ENCODE data around the gene SEC23IP. TPM values are rescaled to one million over a fixed set of nuclear protein-coding genes. Genes with fewer than 3 reads are reported as not detected.
"Not testable (repeated sequence)": the region's sequence is repeated elsewhere in the genome, so short reads cannot be mapped to it uniquely, and the experiment has no call there.

Gene SEC23IP
- total RNA-seq, 4 donors from 2014 or later: 19.7 to 41.1 (median 22.9) TPM

DNA sequence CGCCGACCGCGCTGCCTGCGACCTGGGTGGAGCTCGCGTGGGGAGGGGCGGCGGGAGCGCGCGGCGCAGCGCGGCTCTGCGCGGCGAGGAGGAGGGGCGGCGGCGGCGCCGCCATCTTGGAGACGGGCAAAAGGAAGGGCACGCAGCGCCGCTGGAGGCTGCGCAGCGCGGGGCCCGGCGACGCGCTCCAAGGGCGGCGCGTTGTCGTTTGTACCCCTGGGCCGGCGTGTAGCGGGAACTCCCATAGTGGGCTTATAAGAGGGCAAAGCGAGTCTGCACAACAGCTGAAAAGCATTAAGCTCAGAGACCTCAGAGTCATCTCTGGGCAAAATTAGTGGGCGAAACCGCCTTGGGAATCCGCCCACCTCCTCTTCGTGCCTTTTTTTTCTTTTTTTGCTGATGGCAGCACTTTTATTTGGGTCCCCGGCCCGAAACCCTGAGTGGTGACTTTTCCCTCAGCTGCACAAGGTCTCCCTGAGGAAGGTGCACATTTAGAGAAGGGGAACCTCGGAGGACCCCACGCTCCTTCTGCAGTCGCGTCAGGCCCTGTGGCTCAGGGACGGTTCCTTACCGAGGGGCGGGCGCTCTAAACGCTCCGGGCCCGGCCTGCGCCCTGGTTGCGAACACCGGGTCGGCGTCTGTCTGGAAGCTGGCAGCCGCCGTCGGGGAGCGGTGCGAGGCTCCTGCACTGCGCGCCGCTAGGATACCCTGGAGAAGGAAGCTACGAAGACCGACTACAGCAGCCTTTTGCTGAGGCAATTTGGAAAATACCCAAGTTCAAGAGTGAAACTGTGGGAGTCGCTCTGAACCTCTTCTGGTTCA, 19.5 kb upstream of the SEC23IP start:
- peak overlapping the region; percentile 77 for H3K4me3 ChIP-seq (ENCODE audit: low read depth, poor library complexity, severe bottlenecking)
- no peak for TF ChIP-seq POLR2A (IDR thresholded peaks at IDR 0.05)
- TF ChIP-seq, protein P1, sequence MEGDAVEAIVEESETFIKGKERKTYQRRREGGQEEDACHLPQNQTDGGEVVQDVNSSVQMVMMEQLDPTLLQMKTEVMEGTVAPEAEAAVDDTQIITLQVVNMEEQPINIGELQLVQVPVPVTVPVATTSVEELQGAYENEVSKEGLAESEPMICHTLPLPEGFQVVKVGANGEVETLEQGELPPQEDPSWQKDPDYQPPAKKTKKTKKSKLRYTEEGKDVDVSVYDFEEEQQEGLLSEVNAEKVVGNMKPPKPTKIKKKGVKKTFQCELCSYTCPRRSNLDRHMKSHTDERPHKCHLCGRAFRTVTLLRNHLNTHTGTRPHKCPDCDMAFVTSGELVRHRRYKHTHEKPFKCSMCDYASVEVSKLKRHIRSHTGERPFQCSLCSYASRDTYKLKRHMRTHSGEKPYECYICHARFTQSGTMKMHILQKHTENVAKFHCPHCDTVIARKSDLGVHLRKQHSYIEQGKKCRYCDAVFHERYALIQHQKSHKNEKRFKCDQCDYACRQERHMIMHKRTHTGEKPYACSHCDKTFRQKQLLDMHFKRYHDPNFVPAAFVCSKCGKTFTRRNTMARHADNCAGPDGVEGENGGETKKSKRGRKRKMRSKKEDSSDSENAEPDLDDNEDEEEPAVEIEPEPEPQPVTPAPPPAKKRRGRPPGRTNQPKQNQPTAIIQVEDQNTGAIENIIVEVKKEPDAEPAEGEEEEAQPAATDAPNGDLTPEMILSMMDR (IDR thresholded peaks at IDR 0.05): no peak
- WGBS, 2 donors: 0% methylated on average over 46 to 48 of the region's 75 CpGs
- peak; percentile 80 to 96 for DNase-seq (ENCODE audit: low spot score in 2 of 2)
- intact Hi-C loops (cut with DNase I; ENCODE audit: low total_unique reads): no loop called here

DNA sequence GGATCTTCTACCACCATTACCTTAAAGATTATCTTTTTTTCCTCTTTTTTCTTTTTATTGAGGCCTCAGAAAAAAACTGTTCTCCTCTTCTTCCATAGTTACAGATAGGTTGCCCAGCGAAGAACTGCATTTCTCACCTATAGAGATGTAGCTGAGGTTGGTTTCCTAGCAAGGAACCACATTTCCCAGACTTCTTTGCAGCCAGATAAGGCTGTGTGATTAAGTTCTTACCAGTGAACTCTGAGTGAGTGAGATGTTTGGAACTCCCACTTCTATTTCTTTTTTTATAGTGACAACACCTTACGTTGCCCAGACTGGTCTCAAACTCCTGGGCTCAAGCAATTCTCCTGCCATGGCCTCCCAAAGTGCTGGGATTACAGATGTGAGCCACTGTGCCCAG, 14.0 kb upstream of the SEC23IP start:
- H3K4me3 ChIP-seq (ENCODE audit: low read depth, poor library complexity, severe bottlenecking): no peak overlapping the region
- intact Hi-C loops (cut with DNase I; ENCODE audit: low total_unique reads): no loop called here
- TF ChIP-seq, protein P1 (IDR thresholded peaks at IDR 0.05): no peak
- no peak for TF ChIP-seq POLR2A (IDR thresholded peaks at IDR 0.05)
- 68 to 75% methylated on average over 2 of the region's 2 CpGs for WGBS, 2 donors
- no peak for DNase-seq (ENCODE audit: low spot score in 2 of 2)

DNA sequence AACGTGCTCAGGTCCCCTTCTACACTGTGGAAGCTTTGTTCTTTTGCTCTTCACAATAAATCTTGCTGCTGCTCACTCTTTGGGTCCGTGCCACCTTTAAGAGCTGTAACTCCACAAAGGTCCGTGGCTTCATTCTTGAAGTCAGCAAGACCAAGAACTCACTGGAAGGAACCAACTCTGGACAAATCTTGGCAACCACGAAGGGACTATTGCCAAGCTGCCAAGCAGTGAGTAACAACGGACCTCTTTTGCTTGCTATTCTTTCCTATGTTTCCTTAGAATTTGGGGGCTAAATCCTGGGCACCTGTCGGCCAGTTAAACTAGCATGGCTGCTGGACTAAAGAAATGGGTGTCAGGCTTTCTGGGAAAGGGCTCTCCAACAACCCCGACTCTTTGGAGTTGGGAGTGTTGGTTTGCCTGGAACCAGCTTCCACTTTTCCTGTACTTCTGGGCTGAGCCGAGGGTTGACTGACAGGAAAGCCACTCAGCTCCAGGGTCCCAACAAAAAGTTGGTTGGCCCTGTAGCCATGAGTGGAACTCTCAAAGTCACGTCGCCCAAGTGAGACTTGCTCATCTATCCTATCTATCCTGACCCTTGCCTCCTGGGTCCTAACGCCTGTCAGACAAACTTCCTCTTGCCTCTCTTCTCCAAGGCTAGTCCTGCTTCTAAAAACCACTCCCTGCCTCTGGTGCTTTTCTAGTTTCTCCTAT, 8.5 kb upstream of the SEC23IP start:
- WGBS, 2 donors: 68 to 76% methylated on average over 11 of the region's 11 CpGs
- intact Hi-C loops (cut with DNase I; ENCODE audit: low total_unique reads); H3K4me3 ChIP-seq (ENCODE audit: low read depth, poor library complexity, severe bottlenecking); DNase-seq (ENCODE audit: low spot score in 2 of 2): not testable (repeated sequence)

DNA sequence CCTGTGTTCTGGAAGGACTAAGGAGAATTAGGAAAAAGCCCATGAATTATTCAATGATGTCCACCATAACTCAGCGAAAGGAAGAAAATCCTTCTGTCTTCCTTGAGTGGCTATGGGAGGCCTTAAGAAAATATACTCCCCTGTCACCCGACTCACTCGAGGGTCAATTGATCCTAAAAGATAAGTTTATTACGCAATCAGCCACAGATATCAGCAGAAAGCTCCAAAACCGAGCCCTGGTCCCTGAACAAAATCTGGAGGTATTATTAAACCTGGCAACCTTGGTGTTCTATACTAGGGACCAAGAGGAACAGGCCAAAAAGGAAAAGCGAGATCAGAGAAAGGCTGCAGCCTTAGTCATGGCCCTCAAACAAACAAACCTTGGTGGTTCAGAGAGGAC, 6.5 kb upstream of the SEC23IP start:
- intact Hi-C loops (cut with DNase I; ENCODE audit: low total_unique reads); DNase-seq (ENCODE audit: low spot score in 2 of 2): not testable (repeated sequence)
- WGBS, 2 donors: 86 to 92% methylated on average over 6 of the region's 6 CpGs

DNA sequence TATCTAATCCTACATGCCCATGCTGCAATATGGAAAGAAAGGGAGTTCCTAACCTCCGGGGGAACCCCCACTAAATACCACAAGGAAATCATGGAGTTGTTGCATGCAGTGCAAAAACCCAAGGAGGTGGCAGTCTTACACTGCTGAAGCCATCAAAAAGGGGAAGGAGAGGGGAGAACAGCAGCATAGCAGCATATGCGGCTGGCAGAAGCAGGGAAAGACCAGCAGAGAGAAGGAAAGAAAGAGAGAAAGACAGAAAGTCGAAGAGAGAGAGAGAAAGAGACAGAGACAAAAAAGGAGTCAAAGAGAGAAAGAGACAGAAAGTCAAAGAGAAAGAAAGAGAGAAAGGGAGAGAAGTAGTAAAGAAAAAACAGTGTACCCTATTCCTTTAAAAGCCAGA, 3.8 kb upstream of the SEC23IP start:
- WGBS, 2 donors: 83 to 86% methylated on average over 3 of the region's 3 CpGs
- DNase-seq (ENCODE audit: low spot score in 2 of 2); intact Hi-C loops (cut with DNase I; ENCODE audit: low total_unique reads); H3K4me3 ChIP-seq (ENCODE audit: low read depth, poor library complexity, severe bottlenecking): not testable (repeated sequence)

More for the DNA sequence above, 6.5 kb upstream of the SEC23IP start:
- H3K4me3 ChIP-seq (ENCODE audit: low read depth, poor library complexity, severe bottlenecking): not testable (repeated sequence)

DNA sequence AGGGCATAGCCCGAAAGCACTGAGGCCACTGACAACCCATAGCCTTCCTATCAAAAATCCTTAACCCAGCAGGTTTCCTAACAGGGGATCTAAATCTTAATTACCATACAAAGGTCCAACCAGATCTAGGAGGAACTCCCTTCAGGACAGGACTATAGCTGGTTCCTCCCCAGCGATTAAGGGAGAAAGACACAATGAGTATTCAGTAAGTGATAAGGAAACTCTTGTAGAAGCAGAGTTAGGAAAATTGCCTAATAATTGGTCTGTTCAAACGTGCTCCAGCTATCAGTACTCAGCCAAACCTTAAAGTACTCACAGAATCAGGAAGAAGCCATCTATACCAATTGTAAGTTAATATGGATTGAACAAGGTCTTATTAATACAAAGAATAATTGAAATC, 3.3 kb upstream of the SEC23IP start:
- H3K4me3 ChIP-seq (ENCODE audit: low read depth, poor library complexity, severe bottlenecking); intact Hi-C loops (cut with DNase I; ENCODE audit: low total_unique reads); DNase-seq (ENCODE audit: low spot score in 2 of 2): not testable (repeated sequence)
- WGBS, 2 donors: 59 to 61% methylated on average over 3 of the region's 3 CpGs

DNA sequence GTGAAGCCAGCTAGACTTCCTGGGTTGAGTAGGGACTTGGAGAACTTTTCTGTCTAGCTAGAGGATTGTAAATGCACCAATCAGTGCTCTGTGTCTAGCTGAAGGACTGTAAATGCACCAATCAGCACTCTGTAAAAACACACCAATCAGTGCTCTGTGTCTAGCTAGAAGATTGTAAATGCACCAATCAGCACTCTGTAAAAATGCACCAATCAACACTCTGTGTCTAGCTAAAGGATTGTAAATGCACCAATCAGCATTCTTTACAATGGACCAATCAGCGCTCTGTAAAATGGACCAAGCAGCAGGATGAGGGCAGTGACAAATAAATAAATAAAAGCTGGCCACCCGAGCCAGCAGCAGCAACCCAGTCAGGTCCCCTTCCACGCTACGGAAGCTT, 2.2 kb upstream of the SEC23IP start:
- H3K4me3 ChIP-seq (ENCODE audit: low read depth, poor library complexity, severe bottlenecking); intact Hi-C loops (cut with DNase I; ENCODE audit: low total_unique reads); DNase-seq (ENCODE audit: low spot score in 2 of 2): not testable (repeated sequence)
- 73 to 93% methylated on average over 4 of the region's 4 CpGs for WGBS, 2 donors

DNA sequence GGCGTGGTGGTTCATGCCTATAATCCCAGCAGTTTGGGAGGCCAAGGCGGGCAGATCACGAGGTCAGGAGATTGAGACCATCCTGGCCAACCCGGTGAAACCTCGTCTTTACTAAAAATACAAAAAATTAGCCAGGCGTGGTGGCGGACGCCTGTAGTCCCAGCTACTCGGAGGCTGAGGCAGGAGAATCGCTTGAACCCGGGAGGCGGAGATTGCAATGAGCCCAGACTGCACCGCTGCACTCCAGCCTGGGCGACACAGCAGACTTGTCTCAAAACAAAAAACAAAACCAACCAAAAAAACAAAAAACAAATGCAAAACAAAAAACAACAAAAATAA, 712 bp upstream of the SEC23IP start:
- WGBS, 2 donors: 39 to 48% methylated on average over 14 of the region's 14 CpGs
- DNase-seq (ENCODE audit: low spot score in 2 of 2); intact Hi-C loops (cut with DNase I; ENCODE audit: low total_unique reads): not testable (repeated sequence)
- peak overlapping the region; percentile 100 for H3K4me3 ChIP-seq (ENCODE audit: low read depth, poor library complexity, severe bottlenecking)

DNA sequence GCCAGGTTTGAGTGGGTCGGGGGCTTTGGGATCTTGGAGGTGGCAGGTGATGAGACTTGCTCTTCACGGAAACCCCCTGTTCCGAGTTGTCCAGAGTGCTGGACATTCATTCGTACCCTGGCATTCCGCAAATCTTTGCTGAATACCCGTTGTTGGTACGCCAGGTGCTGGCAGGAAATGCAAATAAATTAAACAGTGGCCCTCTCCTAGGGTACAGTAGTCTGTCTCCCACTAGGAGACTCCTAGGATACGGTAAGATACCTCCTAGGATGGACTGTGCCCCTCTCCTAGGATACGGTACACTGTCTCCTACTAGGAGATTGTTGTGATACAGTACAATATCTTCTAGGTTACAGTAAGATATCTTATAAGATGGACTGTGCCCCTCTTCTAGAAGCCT, 544 bp downstream of the SEC23IP start:
- intact Hi-C loops (cut with DNase I; ENCODE audit: low total_unique reads): no loop called here
- no peak for DNase-seq (ENCODE audit: low spot score in 2 of 2)
- peak overlapping the region; percentile 100 for H3K4me3 ChIP-seq (ENCODE audit: low read depth, poor library complexity, severe bottlenecking)
- TF ChIP-seq POLR2A (IDR thresholded peaks at IDR 0.05): no peak
- TF ChIP-seq, protein P1 (IDR thresholded peaks at IDR 0.05): no peak
- WGBS, 2 donors: 3 to 6% methylated on average over 9 of the region's 9 CpGs
